Endothelial cell of coronary artery (primary cell): Measurements from ENCODE around the gene GLYATL1. TPM values are rescaled to one million over a fixed set of nuclear protein-coding genes. Genes with fewer than 3 reads are reported as not detected.

ENCODE experiments used
- total RNA-seq: library from RNA; depleted of rRNA; stranded (reverse); fragments of >200 nt; gene quantifications from 2 replicates; pipeline ENCODE4 v1.2.3, GENCODE V29; 2014

The GLYATL1 gene
- not detected in 2 replicates for total RNA-seq

GRCh38 chr11:58939277-58939676 is at the start of gene GLYATL1:
GLYATL1 (plus strand) TSS chr11:58939488; CDS start chr11:58947088, 7,600 bp downstream.

Other genes with a start within 250 kb of the GLYATL1 start
- not detected in 2 replicates for gene GLYAT, start 207.5 kb upstream of the GLYATL1 start, total RNA-seq
- gene GLYATL2, start 94.8 kb upstream of the GLYATL1 start, total RNA-seq = not detected in 2 replicates
- not detected in 2 replicates for gene GLYATL1B, start 146.8 kb downstream of the GLYATL1 start, total RNA-seq
- gene FAM111B, start 167.7 kb downstream of the GLYATL1 start, total RNA-seq = 6.3 and 12.1 TPM in 2 replicates
- 35.5 and 37.2 TPM in 2 replicates for gene FAM111A, start 203.4 kb downstream of the GLYATL1 start, total RNA-seq
- 0.18 and 1.2 TPM in 2 replicates for gene DTX4, start 232.6 kb downstream of the GLYATL1 start, total RNA-seq